HCT116 (cell line): ENCODE measurements around the gene SCARB1. TPM values are rescaled to one million over a fixed set of nuclear protein-coding genes. Genes with fewer than 3 reads are reported as not detected.

Source experiments
- ATAC-seq: fragments of 200-7000 bp; cut with Tn5 transposase; 2 replicates; pipeline ENCODE4 v1.9.1; 2020; ENCODE audit warnings: mild to moderate bottlenecking, moderate library complexity
- BruUV-seq: library from RNA; stranded (reverse); fragments of 400-500 nt; replicated peaks from 2 replicates; lab custom pipeline; 2021; lab: Mats Ljungman, UMichigan
- CTCF ChIA-PET: fragments of 300-600 bp; sonication (Branson Sonifier 250); formaldehyde crosslinking; loops from one replicate; lab custom pipeline; 2021; ENCODE audit warnings: antibody characterized with exemption; lab: Charles Lee
- POLR2A ChIA-PET: fragments of 300-600, 350-600 bp; sonication (Branson Sonifier 250); formaldehyde crosslinking; loops from one replicate; lab custom pipeline; 2021; ENCODE audit warnings: antibody characterized with exemption; lab: Charles Lee
- RAD21 ChIA-PET, 2 experiments: fragments of 300-600 bp; sonication (Branson Sonifier 250); formaldehyde crosslinking; loops; one replicate each; lab custom pipeline; 2023; ENCODE audit warnings: low total read pairs in 2 of 2; ENCODE audit not compliant: uncharacterized antibody in 2 of 2, unreplicated experiment in 2 of 2, low non-redundant PET in 1 of 2; lab: Charles Lee
- DNase-seq: peaks from one replicate; pipeline ENCODE4 v3.0.0-alpha.2; 2010; ENCODE audit warnings: low read depth, low spot score
- H2AFZ ChIP-seq: fragments of 200-600 bp; shearing (Covaris generic), sonication (generic); 2 replicates; pipeline ENCODE4 v1.6.1; 2017; ENCODE audit warnings: low read depth, mixed run types, mixed read lengths, antibody characterized with exemption, low read length; ENCODE audit not compliant: poor library complexity, severe bottlenecking
- H3K27ac ChIP-seq: 2 replicates; pipeline ENCODE4 v1.5.1; 2012; ENCODE audit warnings: low read depth, low read length
- H3K27me3 ChIP-seq: fragments of 200-600 bp; sonication (generic); 2 replicates; pipeline ENCODE4 v1.6.1; 2016; ENCODE audit warnings: mixed run types, low read length, mixed read lengths; ENCODE audit not compliant: insufficient read depth
- H3K36me3 ChIP-seq, 2 experiments: fragments of 200-500 bp in 1 of 2; fragments of 200-600 bp in 1 of 2; sonication (Bioruptor generic) in 1 of 2; sonication (generic) in 1 of 2; 2 replicates each; pipeline versions ENCODE4 v1.5.1 to v1.6.1; 2014 to 2016; ENCODE audit warnings: low read length in 2 of 2, inconsistent platforms in 1 of 2, mixed read lengths in 1 of 2, mixed run types in 1 of 2; ENCODE audit not compliant: insufficient read depth in 2 of 2, control insufficient read depth in 1 of 2
- H3K4me1 ChIP-seq, 2 experiments: fragments of 200-600 bp in 1 of 2; sonication (generic) in 1 of 2; 2 replicates each; pipeline versions ENCODE4 v1.5.1 to v1.6.1; 2012 to 2017; ENCODE audit warnings: low read length in 2 of 2, inconsistent platforms in 1 of 2, mild to moderate bottlenecking in 1 of 2, mixed read lengths in 1 of 2, mixed run types in 1 of 2, moderate library complexity in 1 of 2; ENCODE audit not compliant: insufficient read depth in 2 of 2, control insufficient read depth in 1 of 2
- H3K4me2 ChIP-seq: fragments of 200-600 bp; sonication (generic); 2 replicates; pipeline ENCODE4 v1.6.1; 2017; ENCODE audit warnings: mixed run types, low read length, mixed read lengths
- H3K4me3 ChIP-seq, 2 experiments: fragments of 200-600 bp in 1 of 2; sonication (generic) in 1 of 2; replicated peaks in 1 of 2; 2 replicates each; pipeline ENCODE4 v1.5.1; 2011 to 2016; ENCODE audit warnings: low read length in 2 of 2, control low read depth in 1 of 2, low read depth in 1 of 2, mild to moderate bottlenecking in 1 of 2, mixed read lengths in 1 of 2, mixed run types in 1 of 2
- H3K79me2 ChIP-seq: fragments of 200-600 bp; sonication (generic); 2 replicates; pipeline ENCODE4 v1.6.1; 2017; ENCODE audit warnings: mild to moderate bottlenecking, mixed run types, low read length, moderate library complexity, mixed read lengths; ENCODE audit not compliant: insufficient read depth
- H3K9ac ChIP-seq: fragments of 200-600 bp; sonication (generic); 2 replicates; pipeline ENCODE4 v1.6.1; 2016; ENCODE audit warnings: low read length, mixed read lengths
- H3K9me2 ChIP-seq: fragments of 200-600 bp; sonication (generic), shearing (Covaris generic); 2 replicates; pipeline ENCODE4 v1.6.1; 2017; ENCODE audit warnings: mixed run types, mild to moderate bottlenecking, moderate library complexity; ENCODE audit not compliant: insufficient read depth
- H3K9me3 ChIP-seq, 2 experiments: fragments of 200-500 bp in 1 of 2; fragments of 200-600 bp in 1 of 2; sonication (Bioruptor generic) in 1 of 2; sonication (generic) in 1 of 2; 2 replicates each; pipeline ENCODE4 v1.6.1; 2014 to 2017; ENCODE audit warnings: low read length in 2 of 2, mixed read lengths in 2 of 2, inconsistent platforms in 1 of 2, low read depth in 1 of 2, mild to moderate bottlenecking in 1 of 2, mixed run types in 1 of 2, moderate library complexity in 1 of 2; ENCODE audit not compliant: control insufficient read depth in 1 of 2, insufficient read depth in 1 of 2
- H4K20me1 ChIP-seq: fragments of 200-600 bp; sonication (generic), shearing (Covaris generic); 2 replicates; pipeline ENCODE4 v1.6.1; 2017; ENCODE audit warnings: mixed run types, mild to moderate bottlenecking, moderate library complexity; ENCODE audit not compliant: insufficient read depth
- CTCF ChIP-seq, 3 experiments: fragments of 200-600 bp in 1 of 3; sonication (generic) in 1 of 3; IDR thresholded peaks in 2 of 3; conservative IDR thresholded peaks in 1 of 3; 2 replicates each; pipeline ENCODE4 v1.5.1; 2012 to 2017; ENCODE audit warnings: low read depth in 2 of 3, low read length in 2 of 3, antibody characterized with exemption in 1 of 3, borderline replicate concordance in 1 of 3, control low read depth in 1 of 3, mild to moderate bottlenecking in 1 of 3, mixed read lengths in 1 of 3, mixed run types in 1 of 3, moderate library complexity in 1 of 3; ENCODE audit not compliant: insufficient read depth in 1 of 3
- EGR1 ChIP-seq: IDR thresholded peaks from 2 replicates; pipeline ENCODE4 v1.6.1; 2012; ENCODE audit warnings: low read depth
- EZH2 ChIP-seq: fragments of 200-600 bp; sonication (generic); IDR thresholded peaks from 2 replicates; pipeline ENCODE4 v1.6.1; 2017; ENCODE audit warnings: antibody characterized with exemption, mixed run types
- EZH2phosphoT487 ChIP-seq: fragments of 200-600 bp; IDR thresholded peaks from 2 replicates; pipeline ENCODE4 v1.6.1; 2018; ENCODE audit warnings: antibody characterized with exemption, borderline replicate concordance
- FOSL1 ChIP-seq: IDR thresholded peaks from 2 replicates; pipeline ENCODE4 v1.6.1; 2012; ENCODE audit warnings: low read depth
- JUND ChIP-seq: IDR thresholded peaks from 2 replicates; pipeline ENCODE4 v1.6.1; 2012
- RAD21 ChIP-seq: IDR thresholded peaks from 2 replicates; pipeline ENCODE4 v1.6.1; 2012; ENCODE audit warnings: low read depth, mild to moderate bottlenecking
- SRF ChIP-seq: IDR thresholded peaks from 2 replicates; pipeline ENCODE4 v1.6.1; 2012; ENCODE audit warnings: low read depth
- ZFX ChIP-seq: fragments of 450-650 bp; IDR thresholded peaks from 2 replicates; pipeline ENCODE4 v1.6.1; 2017
- intact Hi-C: fragments of 100-400 bp; cut with micrococcal nuclease; formaldehyde crosslinking; loops from 2 replicates; pipeline ENCODE4 v1.10.0; 2022
- total RNA-seq: library from RNA; stranded (reverse); gene quantifications from one replicate; pipeline ENCODE4 v1.2.1, GENCODE V29; 2021; ENCODE audit not compliant: unreplicated experiment
- TF ChIP-seq, protein P1 (sequence below): IDR thresholded peaks from 2 replicates; pipeline ENCODE4 v1.6.1; 2011; ENCODE audit warnings: mild to moderate bottlenecking, low read length, moderate library complexity; ENCODE audit not compliant: insufficient replicate concordance; ENCODE audit errors: extremely low read depth
- TF ChIP-seq, protein P2 (sequence below): IDR thresholded peaks from 2 replicates; pipeline ENCODE4 v1.6.1; 2012
- TF ChIP-seq, protein P3 (sequence below): IDR thresholded peaks from 2 replicates; pipeline ENCODE4 v1.6.1; 2012

SCARB1 gene
- total RNA-seq, 1 experiment from 2014 or later, result 95.5 TPM

- Histone ChIP-seq H3K9me2 (no peaks in the 10 kb centered on the region), H3K4me2 (no peak overlapping the region), H3K9ac (no peak overlapping the region), H3K79me2 (peaks cover 84% of the 10 kb centered on the region), H3K4me1 (peaks cover 48 to 86% of the 10 kb centered on the region in 2 experiments), H4K20me1 (no peaks in the 10 kb centered on the region), H3K9me3 (peaks cover 0 to 8% of the 10 kb centered on the region in 2 experiments; a peak in 1 of 4 replicates), H2AFZ (no peak overlapping the region), H3K36me3 (peaks cover 0 to 8% of the 10 kb centered on the region in 2 experiments; a peak in 1 of 4 replicates), H3K4me3 (no peak overlapping the region), H3K27ac (no peak overlapping the region), H3K27me3 (no peaks in the 10 kb centered on the region)
- RAD21 ChIA-PET, result no interaction called here
- intact Hi-C loops, result loop anchor here (5.0 kb wide), 1 partner anchor 156 kb away; the partner anchor contains the start of gene DHX37
- TF ChIP-seq, protein P1, sequence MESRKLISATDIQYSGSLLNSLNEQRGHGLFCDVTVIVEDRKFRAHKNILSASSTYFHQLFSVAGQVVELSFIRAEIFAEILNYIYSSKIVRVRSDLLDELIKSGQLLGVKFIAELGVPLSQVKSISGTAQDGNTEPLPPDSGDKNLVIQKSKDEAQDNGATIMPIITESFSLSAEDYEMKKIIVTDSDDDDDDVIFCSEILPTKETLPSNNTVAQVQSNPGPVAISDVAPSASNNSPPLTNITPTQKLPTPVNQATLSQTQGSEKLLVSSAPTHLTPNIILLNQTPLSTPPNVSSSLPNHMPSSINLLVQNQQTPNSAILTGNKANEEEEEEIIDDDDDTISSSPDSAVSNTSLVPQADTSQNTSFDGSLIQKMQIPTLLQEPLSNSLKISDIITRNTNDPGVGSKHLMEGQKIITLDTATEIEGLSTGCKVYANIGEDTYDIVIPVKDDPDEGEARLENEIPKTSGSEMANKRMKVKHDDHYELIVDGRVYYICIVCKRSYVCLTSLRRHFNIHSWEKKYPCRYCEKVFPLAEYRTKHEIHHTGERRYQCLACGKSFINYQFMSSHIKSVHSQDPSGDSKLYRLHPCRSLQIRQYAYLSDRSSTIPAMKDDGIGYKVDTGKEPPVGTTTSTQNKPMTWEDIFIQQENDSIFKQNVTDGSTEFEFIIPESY, result no peak
- no peak for TF ChIP-seq EZH2phosphoT487
- no peak for TF ChIP-seq FOSL1
- no peak for TF ChIP-seq SRF
- TF ChIP-seq, protein P2, sequence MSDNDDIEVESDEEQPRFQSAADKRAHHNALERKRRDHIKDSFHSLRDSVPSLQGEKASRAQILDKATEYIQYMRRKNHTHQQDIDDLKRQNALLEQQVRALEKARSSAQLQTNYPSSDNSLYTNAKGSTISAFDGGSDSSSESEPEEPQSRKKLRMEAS, result no peak
- ATAC-seq (no peak), DNase-seq (no peak)
- POLR2A ChIA-PET, result no interaction called here
- CTCF ChIA-PET, result no interaction called here
- no TSS peak for BruUV-seq
Observed at GRCh38 chr12:124831590-124831989, 32.1 kb downstream of the SCARB1 start.

DNA sequence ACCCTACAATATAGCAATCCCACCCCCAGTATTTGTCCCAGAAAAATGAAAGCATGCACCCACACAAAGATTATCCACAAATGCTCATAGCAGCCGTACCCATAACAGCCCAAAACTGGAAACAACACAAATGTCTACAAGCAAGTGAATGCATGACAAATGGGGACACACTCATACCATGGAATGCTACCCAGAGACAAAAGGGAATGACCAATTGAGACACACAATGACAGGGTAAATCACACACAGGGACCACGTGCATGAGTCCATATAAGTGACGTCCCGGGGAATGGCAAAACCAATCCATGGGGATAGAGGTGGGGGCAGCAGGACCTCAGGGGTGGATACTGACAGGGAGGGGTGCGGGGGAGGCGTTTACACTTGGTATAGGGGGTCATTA, 33.4 kb downstream of the SCARB1 start:
- H3K9me2 ChIP-seq, result no peaks in the 10 kb centered on the region
- no TSS peak for BruUV-seq

More for the DNA sequence above, 33.4 kb downstream of the SCARB1 start:
- Histone ChIP-seq H3K9ac (no peak overlapping the region), H3K4me2 (peak overlapping the region; percentile 70), H3K9me3 (peaks cover 0 to 8% of the 10 kb centered on the region in 2 experiments; a peak in 1 of 4 replicates), H3K27ac (0 out of 2 replicates have a peak overlapping the region, but pooled peaks have one; percentile 63), H3K27me3 (no peaks in the 10 kb centered on the region), H3K4me1 (peaks cover 44 to 74% of the 10 kb centered on the region in 2 experiments), H3K79me2 (peaks cover 82% of the 10 kb centered on the region), H2AFZ (no peak overlapping the region), H3K36me3 (peaks cover 0 to 8% of the 10 kb centered on the region in 2 experiments; a peak in 1 of 4 replicates), H4K20me1 (no peaks in the 10 kb centered on the region), H3K4me3 (peak overlapping the region in 1 of 2 experiments; percentile 32; a peak in 2 of 4 replicates)
- TF ChIP-seq EZH2 (no peak), JUND (no peak), EGR1 (no peak), ZFX (no peak), CTCF (IDR thresholded peaks at IDR 0.05 in 2 of 3, conservative IDR thresholded peaks at IDR 0.05 in 1 of 3; ENCODE audit: borderline replicate concordance in 1 of 3, insufficient read depth in 1 of 3, low read depth in 2 of 3, low read length in 2 of 3) (no peak), RAD21 (no peak)
- TF ChIP-seq, protein P3, sequence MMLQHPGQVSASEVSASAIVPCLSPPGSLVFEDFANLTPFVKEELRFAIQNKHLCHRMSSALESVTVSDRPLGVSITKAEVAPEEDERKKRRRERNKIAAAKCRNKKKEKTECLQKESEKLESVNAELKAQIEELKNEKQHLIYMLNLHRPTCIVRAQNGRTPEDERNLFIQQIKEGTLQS, result no peak
- ATAC-seq (no peak), DNase-seq (no peak)
- ChIA-PET CTCF (no interaction called here), POLR2A (no interaction called here), RAD21 (no interaction called here)
- intact Hi-C loops, result loop anchor here (5.0 kb wide), 1 partner anchor 157 kb away; the partner anchor contains the start of gene DHX37
